Rectal smooth muscle tissue (tissue), 1 donor: ENCODE measurements around the gene TTC28.
"Not testable (repeated sequence)": the region's sequence is repeated elsewhere in the genome, so short reads cannot be mapped to it uniquely, and the experiment has no call there.

Experiments
- H3K27ac ChIP-seq: one replicate; pipeline ENCODE4 v1.7.0; 2013; ENCODE audit warnings: low read depth, low read length, inconsistent platforms
- H3K27me3 ChIP-seq: one replicate; pipeline ENCODE4 v1.7.0; 2013; ENCODE audit warnings: low read length; ENCODE audit not compliant: control insufficient read depth, insufficient read depth
- H3K36me3 ChIP-seq: one replicate; pipeline ENCODE4 v1.7.0; 2013; ENCODE audit warnings: low read length; ENCODE audit not compliant: control insufficient read depth, insufficient read depth
- H3K4me1 ChIP-seq: one replicate; pipeline ENCODE4 v1.7.0; 2013; ENCODE audit warnings: low read length; ENCODE audit not compliant: control insufficient read depth, insufficient read depth
- H3K4me3 ChIP-seq: one replicate; pipeline ENCODE4 v1.7.0; 2013; ENCODE audit warnings: low read length
- H3K9ac ChIP-seq: one replicate; pipeline ENCODE4 v1.7.0; 2013; ENCODE audit warnings: low read length

The TTC28 gene

DNA sequence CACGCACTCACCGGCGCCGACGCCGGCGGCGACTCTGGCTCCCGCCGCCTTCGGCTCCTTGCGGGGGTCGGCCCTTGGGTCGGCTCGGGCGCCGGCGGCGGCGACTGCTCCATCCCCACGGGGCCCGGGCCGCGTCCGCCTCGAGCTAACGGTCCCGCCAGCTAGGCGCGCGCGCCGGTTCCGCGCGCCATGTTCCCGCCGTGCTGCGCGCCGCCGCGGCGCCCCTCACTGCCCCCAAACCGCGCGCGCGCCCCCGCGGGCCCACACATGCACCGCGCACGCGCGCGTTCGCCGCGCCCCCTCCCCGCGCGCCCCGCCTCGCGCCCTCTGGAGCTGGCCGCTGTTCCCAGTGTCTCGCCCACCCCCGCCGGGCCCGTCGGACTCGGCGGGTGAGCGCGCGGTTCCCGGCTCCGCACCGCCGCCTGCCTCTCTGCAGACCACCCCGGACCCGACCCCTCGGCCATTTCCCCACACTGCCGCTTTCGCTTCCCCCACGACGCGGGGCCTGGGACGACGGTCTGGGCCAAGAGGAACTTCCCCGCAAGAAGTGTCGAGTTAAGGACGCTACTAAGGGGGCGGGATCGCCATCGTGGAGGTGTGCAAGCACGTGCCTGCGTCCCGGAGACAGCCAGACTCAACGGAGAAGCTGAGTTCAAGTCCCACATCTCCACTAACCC, at the start of gene TTC28:
Gene TTC28, minus strand, starts transcription at position 230 of the 677 bp plus-strand sequence. Its CDS starts 117 bp downstream, at position 113.
- H3K9ac ChIP-seq, result peak within 1 kb of the TSS; percentile 30
- peak within 1 kb of the TSS; percentile 40 for H3K27ac ChIP-seq
- H3K27me3 ChIP-seq, result not testable (repeated sequence)

DNA sequence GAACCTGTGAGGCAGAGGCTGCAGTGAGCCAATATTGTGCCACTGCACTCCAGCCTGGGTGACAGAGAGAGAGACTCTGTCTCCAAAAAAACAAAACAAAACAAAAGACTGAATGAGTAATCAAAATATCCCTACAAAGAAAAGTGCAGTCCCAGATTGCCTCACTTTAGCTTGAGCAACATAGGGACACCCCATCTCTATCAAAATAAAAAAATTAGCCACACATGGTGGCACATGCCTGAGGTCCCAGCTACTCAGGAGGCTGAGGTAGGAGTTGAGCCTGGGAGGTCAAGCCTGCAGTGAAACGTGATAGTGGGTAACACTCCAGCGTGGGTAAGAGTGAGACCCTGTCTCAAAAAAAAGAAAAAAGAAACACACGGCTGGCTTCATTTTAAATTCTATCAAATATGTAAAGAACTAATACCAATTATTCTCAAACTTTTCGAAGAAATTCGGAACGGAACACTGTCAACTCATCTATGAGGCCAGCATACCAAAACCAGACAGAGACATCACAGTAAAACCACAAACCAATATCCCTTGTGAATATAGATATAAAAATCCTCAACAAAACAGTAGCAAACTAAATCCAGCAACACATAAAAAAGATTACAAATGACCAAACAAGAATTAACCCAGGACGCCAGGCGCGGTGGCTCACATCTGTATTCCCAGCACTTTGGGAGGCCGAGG, 49.1 kb upstream of the TTC28 start:
- H3K36me3 ChIP-seq, result no peaks in the 10 kb centered on the region
- no peak overlapping the region for H3K9ac ChIP-seq
- no peaks in the 10 kb centered on the region for H3K4me1 ChIP-seq
- H3K4me3 ChIP-seq, result no peak overlapping the region
- H3K27ac ChIP-seq, result no peak overlapping the region
- no peaks in the 10 kb centered on the region for H3K27me3 ChIP-seq

More for the DNA sequence above, at the start of gene TTC28:
- peak within 1 kb of the TSS; percentile 78 for H3K4me3 ChIP-seq
- H3K4me1 ChIP-seq, H3K36me3 ChIP-seq: not testable (repeated sequence)

DNA sequence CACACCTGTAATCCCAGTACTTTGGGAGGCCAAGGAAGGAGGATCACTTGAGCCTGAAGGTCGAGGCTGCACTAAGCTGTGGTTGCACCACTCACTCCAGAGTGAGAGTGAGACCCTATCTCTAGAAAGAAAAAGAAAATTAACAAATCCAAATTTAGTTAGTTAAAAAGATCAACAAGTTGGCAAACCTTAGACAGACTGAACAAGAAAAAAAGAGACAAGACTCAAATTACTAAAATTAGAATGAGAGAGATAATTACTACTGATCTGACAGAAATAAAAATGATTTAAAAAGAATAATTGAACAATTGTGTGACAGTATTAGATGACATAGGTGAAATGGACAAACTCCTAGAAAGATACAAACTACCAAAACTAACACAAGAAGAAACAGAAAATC, 48.4 kb upstream of the TTC28 start:
- no peaks in the 10 kb centered on the region for H3K36me3 ChIP-seq
- H3K4me1 ChIP-seq, result no peaks in the 10 kb centered on the region
- H3K9ac ChIP-seq, result no peak overlapping the region
- no peak overlapping the region for H3K4me3 ChIP-seq
- H3K27me3 ChIP-seq, result no peaks in the 10 kb centered on the region
- no peak overlapping the region for H3K27ac ChIP-seq

DNA sequence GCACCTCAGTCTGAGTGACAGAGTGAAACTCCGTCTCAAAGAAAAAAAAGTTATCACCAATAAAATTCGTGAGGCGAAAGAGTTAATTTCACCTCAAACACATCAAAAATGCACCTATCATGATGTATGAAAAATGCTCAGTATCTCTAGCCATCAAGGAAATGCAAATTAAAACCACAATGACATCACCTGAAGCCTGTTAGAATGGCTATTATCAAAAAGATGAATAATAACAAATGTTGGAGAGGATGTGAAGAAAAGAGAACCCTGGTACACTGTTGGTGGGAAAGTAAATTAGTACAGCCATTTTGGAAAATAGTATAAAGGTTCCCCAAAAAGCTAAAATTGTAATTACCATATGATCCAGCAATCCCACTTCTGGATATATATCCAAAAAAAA, 38.4 kb upstream of the TTC28 start:
- no peaks in the 10 kb centered on the region for H3K4me1 ChIP-seq
- H3K27me3 ChIP-seq, result no peaks in the 10 kb centered on the region
- no peak overlapping the region for H3K9ac ChIP-seq
- no peak overlapping the region for H3K4me3 ChIP-seq
- H3K36me3 ChIP-seq, result no peaks in the 10 kb centered on the region
- no peak overlapping the region for H3K27ac ChIP-seq

DNA sequence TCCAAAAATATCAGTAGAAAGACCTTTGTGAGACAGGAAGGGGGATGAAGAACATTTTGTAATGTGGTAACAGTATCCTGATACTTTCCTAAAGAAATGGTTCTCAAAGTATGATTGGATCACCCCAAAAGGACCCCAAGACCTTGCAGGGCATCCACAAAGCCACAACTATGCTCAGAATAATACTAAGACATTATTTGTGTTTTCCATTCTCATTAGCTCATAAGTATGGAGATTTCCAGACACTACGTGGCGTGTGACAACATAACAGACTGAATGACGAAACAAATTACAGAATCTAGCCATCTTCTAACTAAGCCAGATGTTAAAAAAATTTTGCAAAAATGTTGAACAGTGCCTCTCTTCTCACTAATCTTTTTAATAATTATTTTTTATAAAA, 37.0 kb upstream of the TTC28 start:
- no peak overlapping the region for H3K27ac ChIP-seq
- no peaks in the 10 kb centered on the region for H3K4me1 ChIP-seq
- no peaks in the 10 kb centered on the region for H3K36me3 ChIP-seq
- no peak overlapping the region for H3K9ac ChIP-seq
- H3K27me3 ChIP-seq, result no peaks in the 10 kb centered on the region
- no peak overlapping the region for H3K4me3 ChIP-seq

DNA sequence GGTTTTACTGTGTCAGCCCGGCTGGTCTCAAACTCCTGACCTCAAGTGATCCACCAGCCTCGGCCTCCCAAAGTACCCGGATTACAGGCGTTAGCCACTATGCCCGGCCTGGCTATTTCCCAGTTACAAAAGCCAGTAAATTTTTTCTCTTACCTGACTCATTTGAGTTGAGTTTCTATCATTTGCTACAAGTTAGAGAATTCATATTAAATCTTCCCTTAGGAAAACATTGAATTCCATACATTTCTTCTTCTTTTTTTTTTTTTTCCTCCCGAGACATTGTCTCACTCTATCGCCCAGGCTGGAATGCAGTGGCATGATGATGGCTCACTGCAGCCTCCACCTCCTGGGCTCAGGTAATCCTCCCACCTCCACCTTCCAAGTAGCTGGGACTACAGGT, 36.0 kb upstream of the TTC28 start:
- H3K36me3 ChIP-seq, result no peaks in the 10 kb centered on the region
- H3K9ac ChIP-seq, result no peak overlapping the region
- H3K27ac ChIP-seq, result no peak overlapping the region
- no peak overlapping the region for H3K4me3 ChIP-seq
- H3K27me3 ChIP-seq, result no peaks in the 10 kb centered on the region
- H3K4me1 ChIP-seq, result no peaks in the 10 kb centered on the region

DNA sequence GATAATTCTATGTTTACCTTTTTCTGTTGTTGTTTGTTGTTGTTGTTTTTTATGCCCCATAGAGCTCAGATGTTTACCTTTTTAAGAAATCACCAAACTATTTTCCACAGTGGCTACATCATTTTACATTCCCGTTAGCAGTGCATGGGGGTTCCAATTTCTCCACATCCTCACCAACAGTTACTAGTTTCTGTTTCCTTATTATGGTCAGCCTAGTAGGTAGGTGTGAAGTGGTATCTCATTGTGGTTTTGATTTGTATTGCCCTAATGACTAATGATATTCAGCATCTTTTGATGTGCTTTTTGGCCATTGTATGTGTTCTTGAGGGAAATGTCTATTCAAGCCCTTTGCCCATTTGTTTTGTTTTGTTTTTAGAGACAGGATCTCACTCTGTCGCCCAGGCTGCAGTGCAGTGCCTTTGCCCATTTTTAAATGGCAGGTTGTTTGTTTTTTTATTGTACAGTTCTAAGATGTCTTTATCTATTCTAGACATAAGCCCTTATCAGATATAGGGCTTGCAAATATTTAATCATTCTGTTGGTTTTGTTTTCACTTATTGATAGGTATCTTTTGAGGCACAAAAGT, 34.5 kb upstream of the TTC28 start:
- Histone ChIP-seq H3K9ac (no peak overlapping the region), H3K36me3 (no peaks in the 10 kb centered on the region), H3K27ac (no peak overlapping the region)

DNA sequence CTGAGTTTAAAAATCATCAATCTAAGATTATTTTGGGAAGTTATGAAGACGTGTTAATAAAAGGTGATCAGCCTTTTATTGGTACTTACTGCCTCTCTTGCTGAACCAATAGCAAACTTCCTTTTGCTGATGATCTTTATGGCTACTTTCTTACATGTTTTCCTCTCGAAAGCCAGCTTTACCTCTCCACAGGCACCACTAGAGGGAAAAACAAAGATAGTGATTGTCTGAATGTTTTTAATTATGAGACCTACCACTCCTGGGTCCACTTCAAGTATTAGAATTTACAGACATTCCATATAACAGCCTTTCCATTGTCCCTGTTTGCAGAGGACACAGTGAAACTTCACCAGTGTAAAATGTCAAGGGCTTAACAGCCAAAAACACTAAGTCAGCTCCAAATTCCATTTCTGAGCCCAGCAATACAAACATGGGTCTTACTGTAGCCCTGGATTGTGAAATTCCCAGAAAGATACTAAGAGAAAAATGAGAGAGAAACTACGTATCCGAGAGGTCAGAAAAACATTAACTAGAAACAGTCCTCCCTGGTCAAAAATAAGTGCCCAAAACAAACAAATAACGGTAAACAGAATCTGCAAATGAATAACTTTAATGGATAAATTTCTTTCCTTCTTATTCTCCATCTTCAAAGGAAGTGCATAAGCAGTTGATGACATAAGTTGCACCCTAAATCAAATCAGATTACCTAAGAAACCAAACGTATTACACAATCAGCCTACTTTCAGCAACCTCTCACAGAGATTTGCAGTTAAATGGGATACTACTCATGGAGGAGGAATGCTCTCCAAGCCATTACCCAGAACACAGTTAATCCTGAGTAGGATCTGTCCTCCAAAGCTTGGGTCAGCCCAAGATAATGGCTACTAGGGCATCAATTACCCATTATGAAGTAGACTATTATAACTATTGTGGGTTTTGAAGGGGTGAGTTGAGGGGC, 32.5 kb upstream of the TTC28 start:
- Histone ChIP-seq H3K27me3 (no peaks in the 10 kb centered on the region), H3K27ac (peak overlapping the region; percentile 66), H3K4me3 (no peak overlapping the region), H3K9ac (no peak overlapping the region), H3K4me1 (no peaks in the 10 kb centered on the region), H3K36me3 (no peaks in the 10 kb centered on the region)

More for the DNA sequence above, 34.5 kb upstream of the TTC28 start:
- Histone ChIP-seq H3K27me3 (no peaks in the 10 kb centered on the region), H3K4me1 (no peaks in the 10 kb centered on the region), H3K4me3 (no peak overlapping the region)

DNA sequence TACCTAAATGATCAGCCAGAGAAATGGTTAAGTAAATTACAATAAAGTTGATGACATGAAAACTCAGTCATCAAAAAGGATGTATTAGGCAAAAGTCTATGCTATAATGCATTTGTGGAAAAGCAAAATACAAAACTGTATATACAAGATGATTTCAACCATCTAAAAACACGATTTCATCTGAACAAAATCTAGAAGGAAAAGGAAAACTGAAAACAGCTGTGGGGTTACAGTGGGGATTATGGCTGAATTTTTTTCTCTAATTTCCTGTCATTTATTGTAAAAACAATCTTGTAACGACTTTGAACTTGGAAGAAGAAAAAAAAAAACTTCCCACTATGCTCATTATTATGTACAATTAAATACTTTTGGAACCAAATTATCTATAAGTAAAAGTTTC, 31.7 kb upstream of the TTC28 start:
- Histone ChIP-seq H3K4me3 (no peak overlapping the region), H3K36me3 (no peaks in the 10 kb centered on the region), H3K9ac (no peak overlapping the region), H3K27ac (no peak overlapping the region), H3K27me3 (no peaks in the 10 kb centered on the region), H3K4me1 (no peaks in the 10 kb centered on the region)

DNA sequence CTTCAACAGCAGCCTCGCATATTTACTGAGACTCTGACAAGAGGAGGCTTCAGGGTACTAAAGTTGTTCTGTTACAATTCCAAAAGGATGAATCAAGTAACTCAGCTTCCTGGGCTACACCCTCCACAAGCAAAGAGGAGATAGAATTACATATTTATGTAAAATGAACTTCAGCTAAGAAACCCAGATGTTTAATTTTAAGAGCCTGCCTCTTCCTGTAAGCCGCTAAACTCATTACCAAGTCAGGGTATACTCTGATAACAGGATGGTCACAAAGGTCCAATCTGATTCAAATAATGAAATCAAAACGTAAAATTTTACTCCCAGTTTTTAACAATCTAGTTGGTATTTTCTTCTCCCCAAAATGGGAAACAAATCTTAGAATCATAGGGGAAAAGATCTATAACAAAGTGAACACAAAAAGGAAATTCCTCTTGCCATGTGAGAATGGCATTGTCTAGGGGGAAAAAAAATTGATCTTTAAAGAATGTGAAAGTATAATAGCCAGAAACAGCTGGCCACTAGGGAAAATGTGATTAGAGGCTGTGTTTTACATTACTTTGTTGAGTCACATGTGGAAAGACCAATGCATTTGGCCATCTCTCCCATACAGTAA, 31.0 kb upstream of the TTC28 start:
- H3K4me3 ChIP-seq, result no peak overlapping the region

DNA sequence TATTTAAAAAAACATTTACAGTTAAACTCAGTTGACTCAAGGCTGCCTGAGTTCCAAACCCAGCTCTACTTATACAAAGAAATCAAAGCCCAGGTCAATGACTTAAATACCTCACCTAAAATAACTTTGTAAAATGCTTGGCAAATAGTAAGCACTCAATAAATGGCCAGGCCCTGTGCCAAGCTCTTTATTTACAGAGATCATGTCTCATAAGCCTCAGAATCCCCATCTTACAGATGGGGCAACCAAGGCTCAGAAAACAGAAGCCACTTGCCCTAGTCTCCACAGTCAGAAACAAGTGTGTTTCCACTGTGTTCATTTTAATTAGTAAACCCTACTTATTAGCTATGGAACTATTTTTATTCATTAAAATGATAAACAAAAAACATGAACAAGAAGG, 30.5 kb upstream of the TTC28 start:
- no peak overlapping the region for H3K9ac ChIP-seq
- no peak overlapping the region for H3K4me3 ChIP-seq
- H3K27ac ChIP-seq, result no peak overlapping the region
- no peaks in the 10 kb centered on the region for H3K36me3 ChIP-seq
- no peaks in the 10 kb centered on the region for H3K27me3 ChIP-seq
- no peaks in the 10 kb centered on the region for H3K4me1 ChIP-seq

More for the DNA sequence above, 31.0 kb upstream of the TTC28 start:
- no peak overlapping the region for H3K9ac ChIP-seq
- no peaks in the 10 kb centered on the region for H3K27me3 ChIP-seq
- no peaks in the 10 kb centered on the region for H3K4me1 ChIP-seq
- H3K36me3 ChIP-seq, result no peaks in the 10 kb centered on the region
- peak overlapping the region; percentile 71 for H3K27ac ChIP-seq

DNA sequence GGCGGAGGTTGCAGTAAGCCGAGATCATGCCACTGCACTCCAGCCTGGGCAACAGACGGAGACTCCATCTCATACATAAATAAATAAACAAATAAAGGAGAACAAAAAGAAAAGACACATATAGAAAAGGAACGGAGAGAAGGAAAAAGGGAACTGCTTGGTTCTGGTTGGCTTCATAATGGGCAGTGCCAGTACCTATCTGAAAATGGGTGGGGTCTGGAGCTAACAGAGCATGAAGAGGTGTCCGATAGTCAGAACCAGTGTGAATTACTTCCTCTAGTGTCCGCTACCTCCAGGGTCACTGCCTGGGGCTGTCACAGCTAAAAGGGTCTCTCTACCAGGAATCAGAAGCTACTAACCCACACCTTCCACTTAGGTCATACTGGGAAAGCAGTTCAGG, 27.2 kb upstream of the TTC28 start:
- H3K4me3 ChIP-seq, result no peak overlapping the region
- no peak overlapping the region for H3K27ac ChIP-seq
- no peaks in the 10 kb centered on the region for H3K4me1 ChIP-seq
- no peaks in the 10 kb centered on the region for H3K27me3 ChIP-seq
- no peak overlapping the region for H3K9ac ChIP-seq
- H3K36me3 ChIP-seq, result no peaks in the 10 kb centered on the region
